ENCODE measurements around the gene POLR3GL.
A peak's percentile ranks its signal among the peaks of the same experiment; 100 is the strongest.

The POLR3GL gene

GRCh38 chr1:146001709-146002108 lies 37.2 kb downstream of the POLR3GL start:
- TF ChIP-seq, protein P1, sequence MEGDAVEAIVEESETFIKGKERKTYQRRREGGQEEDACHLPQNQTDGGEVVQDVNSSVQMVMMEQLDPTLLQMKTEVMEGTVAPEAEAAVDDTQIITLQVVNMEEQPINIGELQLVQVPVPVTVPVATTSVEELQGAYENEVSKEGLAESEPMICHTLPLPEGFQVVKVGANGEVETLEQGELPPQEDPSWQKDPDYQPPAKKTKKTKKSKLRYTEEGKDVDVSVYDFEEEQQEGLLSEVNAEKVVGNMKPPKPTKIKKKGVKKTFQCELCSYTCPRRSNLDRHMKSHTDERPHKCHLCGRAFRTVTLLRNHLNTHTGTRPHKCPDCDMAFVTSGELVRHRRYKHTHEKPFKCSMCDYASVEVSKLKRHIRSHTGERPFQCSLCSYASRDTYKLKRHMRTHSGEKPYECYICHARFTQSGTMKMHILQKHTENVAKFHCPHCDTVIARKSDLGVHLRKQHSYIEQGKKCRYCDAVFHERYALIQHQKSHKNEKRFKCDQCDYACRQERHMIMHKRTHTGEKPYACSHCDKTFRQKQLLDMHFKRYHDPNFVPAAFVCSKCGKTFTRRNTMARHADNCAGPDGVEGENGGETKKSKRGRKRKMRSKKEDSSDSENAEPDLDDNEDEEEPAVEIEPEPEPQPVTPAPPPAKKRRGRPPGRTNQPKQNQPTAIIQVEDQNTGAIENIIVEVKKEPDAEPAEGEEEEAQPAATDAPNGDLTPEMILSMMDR (IDR thresholded peaks at IDR 0.05; ENCODE audit: low read depth, low read length): no peak
- no peak for DNase-seq (ENCODE audit: extremely low read depth, low read depth)

GRCh38 chr1:146007489-146008133 lies 43.1 kb downstream of the POLR3GL start:
- TF ChIP-seq, protein P1 (IDR thresholded peaks at IDR 0.05; ENCODE audit: low read depth, low read length): no peak
- no peak for DNase-seq (ENCODE audit: extremely low read depth, low read depth)

DNA sequence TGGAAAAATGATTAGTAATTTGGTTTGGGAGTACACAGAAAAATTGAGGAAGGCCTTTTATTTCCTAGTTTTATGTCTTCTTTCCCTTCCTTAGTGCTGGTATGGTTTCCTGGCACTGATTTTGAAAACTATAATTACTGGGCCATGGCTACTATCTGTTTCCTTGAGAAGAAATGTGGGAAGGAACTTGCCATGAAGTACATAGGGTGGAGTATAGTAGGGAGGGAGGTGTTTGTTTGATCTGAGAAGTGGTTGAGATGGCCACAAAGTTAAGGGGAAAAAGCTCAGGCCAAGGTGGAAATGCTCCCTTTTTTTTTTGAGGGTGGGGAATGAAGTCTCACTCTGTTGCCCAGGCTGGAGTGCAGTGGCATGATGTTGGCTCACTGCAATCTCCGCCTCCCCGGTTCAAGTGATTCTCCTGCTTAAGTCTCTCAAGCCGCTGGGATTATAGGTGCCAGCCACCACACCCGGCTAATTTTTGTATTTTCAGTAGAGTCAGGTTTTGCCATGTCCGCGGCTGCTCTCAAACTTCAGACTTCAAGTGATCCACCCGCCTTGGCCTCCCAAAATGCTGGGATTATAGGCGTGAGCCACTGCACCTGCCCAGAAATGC lies 45.7 kb downstream of the POLR3GL start:
- DNase-seq (ENCODE audit: extremely low read depth, low read depth): no peak
- TF ChIP-seq, protein P1 (IDR thresholded peaks at IDR 0.05; ENCODE audit: low read depth, low read length): no peak

GRCh38 chr1:146012703-146013558 lies 48.4 kb downstream of the POLR3GL start:
- no peak for DNase-seq (ENCODE audit: extremely low read depth, low read depth)
- TF ChIP-seq, protein P1 (IDR thresholded peaks at IDR 0.05; ENCODE audit: low read depth, low read length): peak; percentile 79

- TF ChIP-seq, protein P1 (IDR thresholded peaks at IDR 0.05; ENCODE audit: low read depth, low read length): no peak
- no peak for DNase-seq (ENCODE audit: extremely low read depth, low read depth)
Measured at GRCh38 chr1:146013559-146013922, 49.1 kb downstream of the POLR3GL start.

- no peak for DNase-seq (ENCODE audit: extremely low read depth, low read depth)
- TF ChIP-seq, protein P1 (IDR thresholded peaks at IDR 0.05; ENCODE audit: low read depth, low read length): no peak
Measured at GRCh38 chr1:146016891-146017290, 52.4 kb downstream of the POLR3GL start.

Measured in AG09319 (cell line).